Mesendoderm (in vitro differentiated cells): ENCODE data around the gene TAS2R8.
A peak's percentile ranks its signal among the peaks of the same experiment; 100 is the strongest.

Experiments
- DNase-seq: peaks from one replicate; pipeline ENCODE4 v3.0.0; 2013
- H2AK5ac ChIP-seq: 2 replicates; pipeline ENCODE4 v1.6.1; 2013; ENCODE audit warnings: low read length, inconsistent platforms
- H2BK120ac ChIP-seq: 2 replicates; pipeline ENCODE4 v1.6.1; 2013; ENCODE audit warnings: low read depth, mild to moderate bottlenecking, low read length, moderate library complexity, mixed read lengths
- H2BK15ac ChIP-seq: replicated peaks from 2 replicates; pipeline ENCODE4 v1.6.1; 2013; ENCODE audit warnings: low read depth, mild to moderate bottlenecking, moderate library complexity
- H2BK5ac ChIP-seq: 2 replicates; pipeline ENCODE4 v1.6.1; 2013; ENCODE audit warnings: low read length, inconsistent platforms
- H3K18ac ChIP-seq: 2 replicates; pipeline ENCODE4 v1.6.1; 2013; ENCODE audit warnings: mild to moderate bottlenecking, low read length, mixed read lengths
- H3K23ac ChIP-seq: one replicate; pipeline ENCODE4 v1.6.1; 2013; ENCODE audit warnings: low read length
- H3K27ac ChIP-seq: 2 replicates; pipeline ENCODE4 v1.5.1; 2013; ENCODE audit warnings: low read depth, mild to moderate bottlenecking, inconsistent platforms, low read length, moderate library complexity
- H3K27me3 ChIP-seq: 2 replicates; pipeline ENCODE4 v1.6.1; 2013; ENCODE audit warnings: low read length, control low read depth, mild to moderate bottlenecking, inconsistent platforms; ENCODE audit not compliant: insufficient read depth, poor library complexity
- H3K36me3 ChIP-seq: 2 replicates; pipeline ENCODE4 v1.6.1; 2013; ENCODE audit warnings: low read length, inconsistent platforms; ENCODE audit not compliant: control insufficient read depth, insufficient read depth
- H3K4ac ChIP-seq: one replicate; pipeline ENCODE4 v1.6.1; 2013; ENCODE audit warnings: low read depth, mild to moderate bottlenecking, low read length, moderate library complexity
- H3K4me1 ChIP-seq: 2 replicates; pipeline ENCODE4 v1.6.1; 2013; ENCODE audit warnings: low read depth, low read length, inconsistent platforms; ENCODE audit not compliant: control insufficient read depth
- H3K4me2 ChIP-seq: 2 replicates; pipeline ENCODE4 v1.6.1; 2013; ENCODE audit warnings: low read length
- H3K4me3 ChIP-seq: 2 replicates; pipeline ENCODE4 v1.5.1; 2013; ENCODE audit warnings: mild to moderate bottlenecking, low read length
- H3K56ac ChIP-seq: one replicate; pipeline ENCODE4 v1.6.1; 2013; ENCODE audit warnings: low read length
- H3K79me1 ChIP-seq: 2 replicates; pipeline ENCODE4 v1.6.1; 2013; ENCODE audit warnings: low read length, inconsistent platforms
- H3K79me2 ChIP-seq: 2 replicates; pipeline ENCODE4 v1.6.1; 2013; ENCODE audit warnings: mild to moderate bottlenecking, low read length; ENCODE audit not compliant: control insufficient read depth, insufficient read depth
- H3K9ac ChIP-seq: 2 replicates; pipeline ENCODE4 v1.6.1; 2013; ENCODE audit warnings: low read length, inconsistent platforms
- H4K5ac ChIP-seq: one replicate; pipeline ENCODE4 v1.6.1; 2013; ENCODE audit warnings: low read length
- H4K8ac ChIP-seq: one replicate; pipeline ENCODE4 v1.6.1; 2013; ENCODE audit warnings: low read depth, mild to moderate bottlenecking, control low read depth, low read length, moderate library complexity
- WGBS: extraction: QIAGEN DNeasy Blood & Tissue Kit; methylation state at CpG from one replicate; pipeline ENCODE4 v1.1.7; 2013; ENCODE audit warnings: low lambda C conversion rate, missing lambda C conversion rate; ENCODE audit not compliant: insufficient coverage; ENCODE audit errors: extremely low coverage; 5-methylcytosine and 5-hydroxymethylcytosine counted together

The TAS2R8 gene

DNA sequence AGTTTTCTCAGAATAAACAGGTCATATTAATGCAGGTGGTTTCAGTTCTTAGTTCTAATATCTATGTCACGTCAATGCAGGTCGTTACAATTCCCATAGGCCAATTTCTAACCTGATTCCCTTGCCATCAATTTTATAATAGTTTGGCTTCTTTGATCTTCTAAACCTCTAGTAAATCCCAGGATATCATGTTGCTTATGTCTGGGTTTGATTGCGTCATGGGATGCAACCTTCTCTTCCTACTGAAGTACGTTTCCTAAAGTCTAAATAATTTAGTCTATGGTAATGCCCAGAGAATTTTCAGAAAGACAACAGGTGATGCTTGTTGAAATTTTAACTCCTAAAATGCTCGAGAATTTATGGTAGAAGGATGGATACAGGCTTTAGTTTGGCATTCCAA, 23.8 kb downstream of the TAS2R8 start:
- Histone ChIP-seq H3K4me1 (no peaks in the 10 kb centered on the region), H3K4ac (no peak overlapping the region), H2BK120ac (no peak overlapping the region), H4K8ac (no peak overlapping the region), H3K4me3 (no peak overlapping the region), H3K27me3 (no peaks in the 10 kb centered on the region), H3K18ac (no peak overlapping the region), H3K36me3 (no peaks in the 10 kb centered on the region), H2BK5ac (no peak overlapping the region), H3K27ac (no peak overlapping the region), H3K79me2 (no peaks in the 10 kb centered on the region), H3K23ac (no peak overlapping the region), H3K79me1 (no peaks in the 10 kb centered on the region), H4K5ac (no peak overlapping the region), H2AK5ac (no peak overlapping the region), H3K9ac (no peak overlapping the region), H3K4me2 (no peak overlapping the region), H3K56ac (no peak overlapping the region), H2BK15ac (no peak overlapping the region)
- no peak for DNase-seq
- WGBS = no CpG with 5 or more reads among the region's 5 CpGs

DNA sequence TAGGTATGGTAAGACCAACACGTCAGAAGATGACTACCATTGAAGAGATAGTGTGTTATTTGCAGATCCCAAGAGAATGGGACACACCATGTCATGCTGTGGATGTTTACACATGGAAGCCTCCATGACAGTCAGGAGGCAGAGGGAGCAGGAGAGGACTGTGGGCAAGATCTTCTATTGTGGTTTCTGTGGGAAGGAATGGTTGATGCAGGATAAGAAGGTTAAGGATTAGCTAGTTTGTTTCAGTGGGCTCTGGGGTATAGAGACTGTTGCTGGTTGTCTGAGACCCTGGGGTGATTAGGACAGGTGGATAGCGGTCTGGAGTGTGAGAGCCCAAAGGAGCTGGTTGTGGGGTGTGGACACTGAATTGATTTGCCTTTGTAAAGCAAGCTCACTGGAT, 28.0 kb downstream of the TAS2R8 start:
- no peak overlapping the region for H3K4me3 ChIP-seq
- H3K79me1 ChIP-seq = no peaks in the 10 kb centered on the region
- H4K5ac ChIP-seq = no peak overlapping the region
- no peak overlapping the region for H3K4ac ChIP-seq
- no peak overlapping the region for H3K23ac ChIP-seq
- no peak overlapping the region for H2BK120ac ChIP-seq
- H3K79me2 ChIP-seq = no peaks in the 10 kb centered on the region
- H3K4me1 ChIP-seq = no peaks in the 10 kb centered on the region
- WGBS = no CpG with 5 or more reads among the region's 2 CpGs
- no peak overlapping the region for H3K27ac ChIP-seq
- H3K4me2 ChIP-seq = no peak overlapping the region
- H3K27me3 ChIP-seq = no peaks in the 10 kb centered on the region
- no peak overlapping the region for H2AK5ac ChIP-seq
- H3K56ac ChIP-seq = no peak overlapping the region
- H3K36me3 ChIP-seq = no peaks in the 10 kb centered on the region
- H2BK5ac ChIP-seq = no peak overlapping the region
- H3K18ac ChIP-seq = no peak overlapping the region
- H3K9ac ChIP-seq = no peak overlapping the region
- no peak for DNase-seq
- H4K8ac ChIP-seq = no peak overlapping the region
- H2BK15ac ChIP-seq = no peak overlapping the region

DNA sequence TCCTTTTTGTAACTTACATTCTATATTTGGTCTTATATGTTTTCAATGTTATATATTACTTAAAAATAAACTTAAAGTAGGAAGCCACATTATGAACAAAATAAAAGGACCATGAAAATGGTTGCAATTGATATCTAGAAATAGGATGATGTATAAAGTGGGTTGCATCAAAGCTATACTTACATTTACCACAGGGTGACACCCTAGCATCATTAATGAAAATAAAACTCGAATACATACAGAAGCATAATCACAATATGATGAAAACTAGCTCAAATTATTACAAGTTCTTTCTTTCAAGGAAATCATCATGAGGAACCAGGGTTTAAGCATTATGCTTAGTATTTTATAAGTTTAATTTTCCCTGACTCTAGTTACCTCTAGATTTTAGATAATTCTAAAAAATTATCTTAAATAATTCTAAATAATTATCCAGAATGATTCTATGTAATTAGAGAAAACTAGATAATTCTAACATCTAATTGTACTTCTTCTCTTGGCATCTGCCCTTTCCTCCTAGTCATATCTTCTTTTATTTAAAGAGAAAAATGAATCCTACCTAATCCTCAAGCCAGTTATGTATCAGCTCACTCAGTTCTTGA, 35.9 kb downstream of the TAS2R8 start:
- Histone ChIP-seq H3K56ac (no peak overlapping the region), H4K8ac (no peak overlapping the region), H4K5ac (no peak overlapping the region), H3K4ac (no peak overlapping the region), H3K18ac (no peak overlapping the region), H3K23ac (no peak overlapping the region), H3K79me1 (no peaks in the 10 kb centered on the region), H2BK15ac (no peak overlapping the region), H3K36me3 (no peaks in the 10 kb centered on the region), H3K4me1 (no peaks in the 10 kb centered on the region), H3K4me3 (no peak overlapping the region), H3K27me3 (no peaks in the 10 kb centered on the region), H3K9ac (no peak overlapping the region), H2BK120ac (no peak overlapping the region), H3K4me2 (no peak overlapping the region), H3K79me2 (no peaks in the 10 kb centered on the region), H2AK5ac (no peak overlapping the region), H2BK5ac (no peak overlapping the region), H3K27ac (no peak overlapping the region)
- peak; percentile 21 for DNase-seq
- no CpG with 5 or more reads among the region's 1 CpG for WGBS

- Histone ChIP-seq H4K5ac (no peak overlapping the region), H3K4me3 (no peak overlapping the region), H3K27ac (no peak overlapping the region), H2BK120ac (no peak overlapping the region), H2BK5ac (no peak overlapping the region), H3K79me1 (no peaks in the 10 kb centered on the region), H3K18ac (no peak overlapping the region), H3K23ac (no peak overlapping the region), H3K9ac (no peak overlapping the region), H3K56ac (no peak overlapping the region), H3K36me3 (no peaks in the 10 kb centered on the region), H3K79me2 (no peaks in the 10 kb centered on the region), H2BK15ac (no peak overlapping the region), H3K27me3 (no peaks in the 10 kb centered on the region), H3K4ac (no peak overlapping the region), H4K8ac (no peak overlapping the region), H2AK5ac (no peak overlapping the region), H3K4me1 (no peaks in the 10 kb centered on the region), H3K4me2 (no peak overlapping the region)
- no peak for DNase-seq
- WGBS = 100% methylated on average over 1 of the region's 2 CpGs
Measured at GRCh38 chr12:10759657-10760056, 47.4 kb downstream of the TAS2R8 start.

GRCh38 chr12:10756194-10756593, 50.9 kb downstream of the TAS2R8 start:
- no peak overlapping the region for H3K4me3 ChIP-seq
- no peak overlapping the region for H3K56ac ChIP-seq
- H3K36me3 ChIP-seq = no peaks in the 10 kb centered on the region
- no peaks in the 10 kb centered on the region for H3K4me1 ChIP-seq
- H3K79me1 ChIP-seq = no peaks in the 10 kb centered on the region
- no CpG with 5 or more reads among the region's 4 CpGs for WGBS
- H2BK120ac ChIP-seq = no peak overlapping the region
- no peak overlapping the region for H4K5ac ChIP-seq
- no peak overlapping the region for H2AK5ac ChIP-seq
- H2BK5ac ChIP-seq = no peak overlapping the region
- H3K79me2 ChIP-seq = no peaks in the 10 kb centered on the region
- no peak overlapping the region for H2BK15ac ChIP-seq
- no peak for DNase-seq
- H3K23ac ChIP-seq = no peak overlapping the region
- no peak overlapping the region for H3K9ac ChIP-seq
- no peak overlapping the region for H4K8ac ChIP-seq
- no peak overlapping the region for H3K18ac ChIP-seq
- H3K27me3 ChIP-seq = no peaks in the 10 kb centered on the region
- H3K4ac ChIP-seq = no peak overlapping the region
- H3K27ac ChIP-seq = no peak overlapping the region
- H3K4me2 ChIP-seq = no peak overlapping the region
